Measurements from ENCODE around the gene FRMD4A.

GRCh38 chr10:13823096-13823708 lies 507.5 kb downstream of the FRMD4A start:
- TF ChIP-seq CTCF (IDR thresholded peaks at IDR 0.05) (no peak), POLR2A (IDR thresholded peaks at IDR 0.05) (no peak)

All from testis (tissue), 2 donors.